GM18858 (cell line): Measurements from ENCODE around the gene RACGAP1.
"Not testable (repeated sequence)": the region's sequence is repeated elsewhere in the genome, so short reads cannot be mapped to it uniquely, and the experiment has no call there.

Experiments used
- ATAC-seq: cut with Tn5 transposase; IDR thresholded peaks from one replicate; pipeline ENCODE4 v1.9.1; 2021; ENCODE audit not compliant: unreplicated experiment

The RACGAP1 gene

GRCh38 chr12:50032515-50032853, 7.2 kb upstream of the RACGAP1 start:
- no peak for ATAC-seq

- not testable (repeated sequence) for ATAC-seq
Observed at GRCh38 chr12:50030449-50030848, 5.2 kb upstream of the RACGAP1 start.

DNA sequence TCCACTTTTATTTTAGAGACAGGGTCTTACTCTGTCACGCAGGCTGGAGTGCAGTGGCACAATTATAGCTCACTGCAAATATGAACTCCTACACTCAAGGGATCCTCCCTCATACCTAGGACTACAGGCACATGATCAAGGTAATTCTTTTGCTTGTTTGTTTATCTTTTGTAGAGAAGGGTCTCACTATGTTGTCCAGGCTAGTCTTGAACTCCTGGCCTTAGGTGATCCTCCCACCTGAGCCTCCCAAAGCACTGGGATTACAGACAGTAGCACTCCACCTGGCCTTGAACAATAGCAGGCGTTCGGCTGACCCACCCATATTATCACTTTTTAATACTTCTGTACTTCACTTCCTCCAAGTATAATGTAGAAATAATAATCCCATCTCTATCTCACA, 1.4 kb upstream of the RACGAP1 start:
- ATAC-seq = no peak

GRCh38 chr12:50024805-50025186, 498 bp downstream of the RACGAP1 start:
- ATAC-seq = no peak

GRCh38 chr12:50024227-50024626, 1.1 kb downstream of the RACGAP1 start:
- no peak for ATAC-seq

DNA sequence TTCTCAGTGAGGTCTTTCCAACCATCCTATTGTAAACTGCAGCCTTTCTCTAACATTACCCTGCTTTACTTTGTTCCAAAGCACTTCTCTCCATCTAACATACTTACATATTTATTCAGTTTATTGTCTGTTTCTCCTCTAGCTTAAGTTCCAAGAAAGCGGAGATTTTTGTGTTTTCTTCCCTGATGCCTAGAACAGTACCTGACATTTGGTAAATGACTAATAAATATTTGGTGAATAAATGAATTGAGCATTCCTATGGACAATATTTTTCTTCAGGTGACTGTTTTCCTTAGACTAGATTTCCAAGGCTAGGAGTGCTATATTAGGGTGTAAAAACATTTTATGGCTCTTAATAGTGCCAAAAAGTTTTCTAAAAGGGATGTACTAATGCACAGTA, 2.4 kb downstream of the RACGAP1 start:
- ATAC-seq = no peak

GRCh38 chr12:50021031-50021430, 4.3 kb downstream of the RACGAP1 start:
- ATAC-seq = no peak

DNA sequence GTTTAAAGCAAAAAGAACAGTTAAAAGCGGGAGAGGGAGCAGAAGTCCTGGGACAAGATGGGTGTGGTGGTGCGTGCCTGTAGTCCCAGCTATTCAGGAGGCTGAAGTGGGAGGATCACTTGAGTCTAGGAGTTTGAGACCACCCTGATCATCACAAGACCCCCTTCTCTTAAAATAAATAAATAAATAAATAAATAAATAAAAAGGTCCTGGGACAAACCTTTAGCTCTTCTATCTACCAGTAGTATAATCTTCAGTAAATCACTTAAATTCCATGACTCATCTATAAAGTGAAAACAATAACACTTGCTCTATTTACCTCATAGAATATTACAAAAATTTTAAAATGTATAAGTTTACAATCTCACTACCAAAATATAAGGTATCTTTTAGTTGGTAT, 5.8 kb downstream of the RACGAP1 start:
- no peak for ATAC-seq

GRCh38 chr12:50018968-50019367, 6.3 kb downstream of the RACGAP1 start:
- no peak for ATAC-seq

DNA sequence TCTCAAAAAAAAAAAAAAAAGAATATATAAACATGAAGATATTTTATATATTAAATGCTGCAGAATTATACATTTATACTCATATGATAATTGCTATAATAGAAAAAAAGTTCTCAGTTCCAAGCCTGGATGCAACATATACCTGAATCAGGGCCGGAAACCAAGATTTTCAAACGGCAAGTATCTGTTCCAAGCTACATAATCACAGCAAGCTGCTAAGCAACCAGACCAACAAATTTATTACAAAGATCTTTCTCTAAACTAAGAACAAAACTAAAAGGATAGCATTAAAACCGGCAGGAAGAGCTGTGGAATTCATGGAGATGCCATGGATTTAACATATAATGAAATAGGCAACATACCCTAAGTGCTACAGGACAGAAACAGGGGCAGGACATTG, 7.1 kb downstream of the RACGAP1 start:
- no peak for ATAC-seq

- no peak for ATAC-seq
Observed at GRCh38 chr12:50017641-50018040, 7.7 kb downstream of the RACGAP1 start.

DNA sequence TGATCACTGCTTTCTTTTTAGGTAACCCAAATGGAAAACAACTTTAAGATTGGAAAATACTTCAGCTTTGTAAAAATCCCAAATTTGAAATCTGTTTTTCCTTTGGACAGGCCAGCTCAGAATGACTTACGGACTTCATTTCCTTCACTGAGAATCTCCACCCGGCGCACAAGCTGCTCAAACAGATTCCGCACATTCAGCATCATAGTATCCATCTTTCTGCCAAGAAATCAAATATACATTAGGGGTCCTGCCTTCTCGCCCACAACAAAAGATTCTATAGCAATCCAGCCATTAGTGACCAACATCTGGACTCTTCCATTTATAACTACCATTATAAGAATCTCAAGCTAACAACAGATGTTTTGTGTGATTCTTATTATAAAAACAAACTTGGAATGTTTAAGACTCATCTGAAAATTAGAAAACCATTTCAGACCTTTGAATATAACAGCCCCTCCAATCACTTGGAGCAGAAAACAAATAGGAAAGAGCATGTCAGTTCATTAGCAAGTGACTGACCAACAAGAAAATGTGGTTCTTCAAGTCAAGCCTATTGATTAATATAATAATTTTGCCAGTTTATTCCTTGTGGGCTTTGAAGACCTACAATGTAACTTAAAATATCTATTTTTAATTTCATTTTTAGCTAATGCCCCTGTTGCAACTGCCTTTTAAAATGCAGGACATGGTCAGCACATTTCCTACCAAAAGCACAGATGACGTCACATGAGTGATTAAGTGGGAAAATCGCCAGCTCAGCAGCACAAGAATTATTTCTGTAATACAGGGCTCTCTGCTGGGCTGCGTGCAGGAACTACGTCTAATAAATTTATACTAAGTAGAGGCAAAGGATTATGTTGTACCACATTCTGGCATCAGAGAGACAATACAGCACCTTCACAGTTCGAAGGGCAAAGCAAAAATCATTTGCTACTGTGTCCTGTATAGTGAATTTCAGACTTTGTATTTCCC, 8.5 kb downstream of the RACGAP1 start:
- no peak for ATAC-seq

DNA sequence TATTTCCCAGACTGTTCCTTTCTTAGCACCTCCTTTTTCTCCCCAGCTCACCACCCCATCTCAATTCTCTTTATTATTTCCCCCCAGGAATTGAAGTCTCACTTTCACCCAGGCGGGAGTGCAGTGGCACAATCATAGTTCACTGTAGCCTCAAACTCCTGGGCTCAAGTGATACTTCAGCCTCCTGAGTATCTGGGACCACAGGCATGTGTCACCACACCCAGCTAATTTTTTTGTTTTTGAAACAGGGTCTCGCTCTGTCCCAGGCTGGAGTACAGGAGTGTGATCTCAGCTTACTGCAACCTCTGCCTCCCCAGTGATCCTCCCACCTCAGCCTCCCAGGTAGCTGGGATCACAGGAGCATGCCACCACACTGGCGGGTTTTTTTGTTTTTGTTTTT, 11.0 kb downstream of the RACGAP1 start:
- ATAC-seq = no peak

- no peak for ATAC-seq
Observed at GRCh38 chr12:50013361-50014147, 11.7 kb downstream of the RACGAP1 start.

DNA sequence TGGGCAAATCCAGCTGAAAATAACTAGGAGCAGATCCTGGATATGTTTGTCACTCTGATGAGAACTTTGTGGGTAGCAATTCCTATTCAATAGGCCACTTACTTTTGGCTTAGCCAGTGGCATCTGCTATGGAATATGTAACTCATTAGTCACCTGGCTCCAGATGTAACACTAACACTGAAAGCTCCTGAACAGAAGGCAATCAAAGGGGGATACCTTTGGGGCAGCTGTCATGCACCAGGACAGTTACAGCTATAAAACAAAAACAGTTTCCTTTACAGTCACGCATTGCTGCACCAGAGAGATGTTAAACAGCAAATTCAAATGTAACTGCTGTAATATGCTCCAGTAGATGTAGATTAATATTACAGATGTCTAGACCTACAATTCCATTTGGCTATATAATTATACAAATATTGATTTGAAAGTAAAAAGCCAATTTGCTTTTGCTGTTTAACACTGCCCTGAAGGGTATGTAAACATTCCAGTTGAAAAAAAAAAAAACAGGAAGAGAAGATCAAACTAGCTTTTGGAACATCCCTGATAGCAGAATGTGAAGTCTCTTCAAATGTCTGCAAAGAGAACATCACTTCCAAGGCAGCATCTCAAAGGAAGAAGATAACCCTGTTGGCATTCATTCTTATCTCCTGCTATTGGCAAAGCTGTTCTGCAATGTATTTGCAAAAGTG, 18.4 kb downstream of the RACGAP1 start:
- no peak for ATAC-seq

GRCh38 chr12:50006280-50006679, 19.0 kb downstream of the RACGAP1 start:
- ATAC-seq = no peak

- no peak for ATAC-seq
Observed at GRCh38 chr12:50005175-50005574, 20.1 kb downstream of the RACGAP1 start.

DNA sequence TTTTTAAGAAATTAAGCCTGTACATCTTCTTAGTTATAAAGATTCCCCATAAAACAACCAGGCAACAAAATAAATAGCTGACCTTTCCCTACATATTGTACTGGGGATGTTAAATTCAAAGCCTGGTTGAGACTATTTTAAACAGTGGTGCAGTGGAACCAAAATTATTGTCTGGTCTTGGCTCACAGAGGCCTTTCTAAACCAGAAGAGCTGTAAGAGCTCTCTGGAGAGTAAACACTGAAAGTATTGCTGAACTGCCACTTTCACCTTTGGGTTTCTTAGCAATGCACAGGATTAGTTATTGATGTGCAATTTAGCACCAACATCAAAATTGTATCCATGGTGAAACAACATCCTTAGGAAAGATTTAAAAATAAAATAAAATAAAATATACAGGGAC, 20.6 kb downstream of the RACGAP1 start:
- ATAC-seq = no peak

DNA sequence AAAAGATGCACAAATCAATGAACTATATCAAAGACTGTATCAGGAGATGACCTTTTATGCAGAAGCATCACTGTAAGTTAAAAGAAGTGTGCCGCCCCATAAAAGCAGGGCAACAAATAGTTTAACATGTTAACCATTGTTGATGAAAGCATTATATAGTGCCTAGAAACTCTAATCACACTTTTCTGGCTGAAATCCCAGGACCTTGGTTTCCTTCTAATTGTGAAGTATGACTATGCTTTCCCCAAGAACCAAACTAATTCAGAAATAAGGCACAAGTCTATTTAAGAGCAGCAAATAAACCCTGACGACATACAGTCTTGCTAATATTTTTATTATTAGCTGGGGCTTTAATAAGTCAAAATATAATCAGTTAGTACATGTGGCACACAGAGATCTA, 21.7 kb downstream of the RACGAP1 start:
- ATAC-seq = no peak

GRCh38 chr12:49998453-49998852, 26.8 kb downstream of the RACGAP1 start:
- no peak for ATAC-seq

DNA sequence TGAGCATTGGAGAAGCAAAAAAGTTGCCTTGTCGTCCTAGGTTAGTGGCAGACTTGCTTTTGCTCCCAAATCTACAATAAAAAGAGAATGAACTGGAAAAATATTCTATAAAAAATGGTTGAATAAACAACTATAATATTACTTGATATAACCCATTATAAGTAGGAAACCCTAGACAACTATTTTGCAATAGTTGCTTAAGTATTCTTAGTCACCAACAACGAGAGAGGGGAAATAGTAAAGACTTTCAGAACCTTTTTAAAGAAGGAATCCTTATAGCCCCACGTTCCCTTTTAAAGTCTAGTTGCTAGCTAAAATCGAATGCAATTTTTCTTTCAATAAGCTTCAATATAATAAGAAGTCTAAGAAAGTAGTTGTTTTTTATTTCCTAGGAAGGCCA, 35.0 kb downstream of the RACGAP1 start:
- no peak for ATAC-seq

- ATAC-seq = not testable (repeated sequence)
Observed at GRCh38 chr12:49989400-49989799, 35.9 kb downstream of the RACGAP1 start.
